Measurements from ENCODE around the gene AVPI1. TPM values are rescaled to one million over a fixed set of nuclear protein-coding genes. Genes with fewer than 3 reads are reported as not detected.

AVPI1 gene
- total and polyA plus RNA-seq, 10 of the 15 experiments (the other 5 are each of a cell fraction or from before 2014, with no cell fraction given) = 0.08 to 1.4 (median 0.84) TPM

DNA sequence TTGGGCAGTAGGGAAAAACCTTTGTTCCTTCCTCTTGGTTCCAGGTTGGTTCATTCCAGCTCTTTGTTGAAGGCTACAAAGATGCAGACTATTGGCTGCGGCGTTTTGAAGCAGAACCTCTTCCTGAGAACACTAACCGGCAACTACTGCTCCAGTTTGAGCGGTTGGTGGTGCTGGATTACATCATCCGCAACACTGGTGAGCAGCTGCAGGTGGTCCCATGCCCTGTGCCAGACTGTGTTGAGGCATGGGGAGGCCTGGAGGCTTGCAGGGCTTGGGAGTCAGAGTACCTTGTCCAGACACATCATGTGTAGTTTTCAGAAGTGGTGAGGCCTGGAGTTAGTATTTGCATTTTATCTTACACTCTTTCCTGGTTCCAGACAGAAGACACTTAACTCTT is 30.3 kb downstream of the AVPI1 start:
- SMC1A ChIA-PET (ENCODE audit: uncharacterized antibody, unreplicated experiment) = no interaction called here
- Histone ChIP-seq H3K4me3 (no peak overlapping the region), H3K9me3 (replicated peaks; ENCODE audit: control insufficient read depth, insufficient read depth, low read length) (no peaks in the 10 kb centered on the region), H4K20me1 (ENCODE audit: control insufficient read depth, insufficient read depth) (no peaks in the 10 kb centered on the region), H2AFZ (ENCODE audit: control insufficient read depth, low read depth, low read length) (no peak overlapping the region), H3K27ac (ENCODE audit: control insufficient read depth, insufficient read depth) (no peak overlapping the region), H3K4me1 (ENCODE audit: control insufficient read depth, insufficient read depth, low read length) (no peaks in the 10 kb centered on the region), H3K9ac (ENCODE audit: control insufficient read depth, insufficient read depth, low read length) (no peak overlapping the region), H3K36me3 (ENCODE audit: control insufficient read depth in 2 of 2, insufficient read depth in 2 of 2, low read length in 1 of 2) (peaks cover 3 to 16% of the 10 kb centered on the region in 2 experiments), H3K27me3 (replicated peaks in 1 of 2; ENCODE audit: control insufficient read depth in 2 of 2, insufficient read depth in 2 of 2, low read length in 1 of 2) (no peaks in the 10 kb centered on the region), H3K79me2 (ENCODE audit: control insufficient read depth, insufficient read depth, low read length) (no peaks in the 10 kb centered on the region), H3K4me2 (ENCODE audit: control insufficient read depth, insufficient read depth) (no peak overlapping the region)
- POLR2A ChIA-PET = no interaction called here
- RAD21 ChIA-PET (ENCODE audit: unreplicated experiment) = no interaction called here
- DNase-seq (ENCODE audit: low read depth, low spot score) (no peak), ATAC-seq (no peak), FAIRE-seq (no peak)
- intact Hi-C loops (cut with micrococcal nuclease; ENCODE audit: unreplicated experiment) (no loop called here), in situ Hi-C loops (cut with MboI) (no loop called here)
- no peak for TF ChIP-seq TCF7 (IDR thresholded peaks at IDR 0.05; ENCODE audit: borderline replicate concordance)
- no peak for TF ChIP-seq SMAD5 (IDR thresholded peaks at IDR 0.05; ENCODE audit: low read depth)
- TF ChIP-seq, protein P1, sequence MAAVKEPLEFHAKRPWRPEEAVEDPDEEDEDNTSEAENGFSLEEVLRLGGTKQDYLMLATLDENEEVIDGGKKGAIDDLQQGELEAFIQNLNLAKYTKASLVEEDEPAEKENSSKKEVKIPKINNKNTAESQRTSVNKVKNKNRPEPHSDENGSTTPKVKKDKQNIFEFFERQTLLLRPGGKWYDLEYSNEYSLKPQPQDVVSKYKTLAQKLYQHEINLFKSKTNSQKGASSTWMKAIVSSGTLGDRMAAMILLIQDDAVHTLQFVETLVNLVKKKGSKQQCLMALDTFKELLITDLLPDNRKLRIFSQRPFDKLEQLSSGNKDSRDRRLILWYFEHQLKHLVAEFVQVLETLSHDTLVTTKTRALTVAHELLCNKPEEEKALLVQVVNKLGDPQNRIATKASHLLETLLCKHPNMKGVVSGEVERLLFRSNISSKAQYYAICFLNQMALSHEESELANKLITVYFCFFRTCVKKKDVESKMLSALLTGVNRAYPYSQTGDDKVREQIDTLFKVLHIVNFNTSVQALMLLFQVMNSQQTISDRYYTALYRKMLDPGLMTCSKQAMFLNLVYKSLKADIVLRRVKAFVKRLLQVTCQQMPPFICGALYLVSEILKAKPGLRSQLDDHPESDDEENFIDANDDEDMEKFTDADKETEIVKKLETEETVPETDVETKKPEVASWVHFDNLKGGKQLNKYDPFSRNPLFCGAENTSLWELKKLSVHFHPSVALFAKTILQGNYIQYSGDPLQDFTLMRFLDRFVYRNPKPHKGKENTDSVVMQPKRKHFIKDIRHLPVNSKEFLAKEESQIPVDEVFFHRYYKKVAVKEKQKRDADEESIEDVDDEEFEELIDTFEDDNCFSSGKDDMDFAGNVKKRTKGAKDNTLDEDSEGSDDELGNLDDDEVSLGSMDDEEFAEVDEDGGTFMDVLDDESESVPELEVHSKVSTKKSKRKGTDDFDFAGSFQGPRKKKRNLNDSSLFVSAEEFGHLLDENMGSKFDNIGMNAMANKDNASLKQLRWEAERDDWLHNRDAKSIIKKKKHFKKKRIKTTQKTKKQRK (IDR thresholded peaks at IDR 0.05; ENCODE audit: low read depth, low read length) = no peak
- 95% methylated on average over 5 of the region's 5 CpGs for WGBS (ENCODE audit: insufficient coverage, insufficient replicate concordance, low lambda C conversion rate, missing lambda C conversion rate)
- no TSS peak for BruUV-seq (replicated peaks)
- CTCF ChIA-PET = no interaction called here

DNA sequence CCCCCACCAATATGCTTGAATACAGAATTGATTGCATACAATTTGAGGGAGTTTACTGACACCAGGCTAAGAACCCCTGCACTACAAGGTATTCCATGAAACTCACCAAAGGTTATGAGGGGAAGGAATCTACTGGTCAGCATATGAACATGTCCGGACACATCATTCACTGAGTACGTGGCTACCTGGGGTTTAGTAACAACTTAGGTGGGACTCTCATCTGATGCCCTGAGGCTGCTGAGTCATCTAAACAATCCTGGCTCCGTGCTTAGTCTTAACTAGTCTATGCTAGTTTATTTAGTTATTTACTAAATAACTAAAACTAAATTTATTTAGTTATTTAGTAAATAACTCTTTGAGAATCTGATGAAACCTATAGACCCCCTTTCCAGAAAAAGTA is 35.3 kb downstream of the AVPI1 start:
- ATAC-seq (no peak), FAIRE-seq (no peak), DNase-seq (ENCODE audit: low read depth, low spot score) (no peak)
- ChIA-PET CTCF (no interaction called here), POLR2A (no interaction called here), RAD21 (ENCODE audit: unreplicated experiment) (no interaction called here), SMC1A (ENCODE audit: uncharacterized antibody, unreplicated experiment) (no interaction called here)
- in situ Hi-C loops (cut with MboI) (no loop called here), intact Hi-C loops (cut with micrococcal nuclease; ENCODE audit: unreplicated experiment) (no loop called here)
- no peaks in the 10 kb centered on the region for H3K27me3 ChIP-seq (replicated peaks in 1 of 2; ENCODE audit: control insufficient read depth in 2 of 2, insufficient read depth in 2 of 2, low read length in 1 of 2)
- no peak overlapping the region for H2AFZ ChIP-seq (ENCODE audit: control insufficient read depth, low read depth, low read length)
- H3K4me2 ChIP-seq (ENCODE audit: control insufficient read depth, insufficient read depth) = no peak overlapping the region
- no peaks in the 10 kb centered on the region for H3K9me3 ChIP-seq (replicated peaks; ENCODE audit: control insufficient read depth, insufficient read depth, low read length)
- TF ChIP-seq DPF2 (IDR thresholded peaks at IDR 0.05) (no peak), SMC3 (IDR thresholded peaks at IDR 0.05; ENCODE audit: borderline replicate concordance, low read length) (no peak), NR2C1 (IDR thresholded peaks at IDR 0.05) (no peak)
- TF ChIP-seq, protein P2, sequence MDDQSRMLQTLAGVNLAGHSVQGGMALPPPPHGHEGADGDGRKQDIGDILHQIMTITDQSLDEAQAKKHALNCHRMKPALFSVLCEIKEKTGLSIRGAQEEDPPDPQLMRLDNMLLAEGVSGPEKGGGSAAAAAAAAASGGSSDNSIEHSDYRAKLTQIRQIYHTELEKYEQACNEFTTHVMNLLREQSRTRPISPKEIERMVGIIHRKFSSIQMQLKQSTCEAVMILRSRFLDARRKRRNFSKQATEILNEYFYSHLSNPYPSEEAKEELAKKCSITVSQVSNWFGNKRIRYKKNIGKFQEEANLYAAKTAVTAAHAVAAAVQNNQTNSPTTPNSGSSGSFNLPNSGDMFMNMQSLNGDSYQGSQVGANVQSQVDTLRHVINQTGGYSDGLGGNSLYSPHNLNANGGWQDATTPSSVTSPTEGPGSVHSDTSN (IDR thresholded peaks at IDR 0.05; ENCODE audit: insufficient replicate concordance, low read depth, low read length) = no peak
- no peak overlapping the region for H3K27ac ChIP-seq (ENCODE audit: control insufficient read depth, insufficient read depth)
- no TSS peak for BruUV-seq (replicated peaks)
- H3K4me3 ChIP-seq = no peak overlapping the region
- over 99% methylated on average over 3 of the region's 3 CpGs for WGBS (ENCODE audit: insufficient coverage, insufficient replicate concordance, low lambda C conversion rate, missing lambda C conversion rate)
- no peak overlapping the region for H3K9ac ChIP-seq (ENCODE audit: control insufficient read depth, insufficient read depth, low read length)
- H3K36me3 ChIP-seq (ENCODE audit: control insufficient read depth in 2 of 2, insufficient read depth in 2 of 2, low read length in 1 of 2) = peaks cover 7% of the 10 kb centered on the region in 2 experiments; a peak in 3 of 4 replicates
- H3K79me2 ChIP-seq (ENCODE audit: control insufficient read depth, insufficient read depth, low read length) = peaks cover 5% of the 10 kb centered on the region
- H4K20me1 ChIP-seq (ENCODE audit: control insufficient read depth, insufficient read depth) = no peaks in the 10 kb centered on the region
- peaks cover 7% of the 10 kb centered on the region for H3K4me1 ChIP-seq (ENCODE audit: control insufficient read depth, insufficient read depth, low read length)
